Right hindlimb (tissue), 1 donor: ENCODE data around the gene TH.
"Not testable (repeated sequence)": the region's sequence is repeated elsewhere in the genome, so short reads cannot be mapped to it uniquely, and the experiment has no call there.

Experiments
- DNase-seq: peaks from one replicate; pipeline ENCODE4 v3.0.0-alpha.2; 2018

Gene TH

GRCh38 chr11:2194877-2195755, 23.5 kb upstream of the TH start:
- peak; percentile 71 for DNase-seq

- DNase-seq: not testable (repeated sequence)
Measured at GRCh38 chr11:2193888-2194595, 22.4 kb upstream of the TH start.

- no peak for DNase-seq
Measured at GRCh38 chr11:2193099-2193887, 21.7 kb upstream of the TH start.

GRCh38 chr11:2192435-2192834, 20.8 kb upstream of the TH start:
- no peak for DNase-seq

- DNase-seq: no peak
Measured at GRCh38 chr11:2191883-2192282, 20.3 kb upstream of the TH start.

- no peak for DNase-seq
Measured at GRCh38 chr11:2190657-2191471, 19.2 kb upstream of the TH start.

- no peak for DNase-seq
Measured at GRCh38 chr11:2189938-2190656, 18.5 kb upstream of the TH start.

GRCh38 chr11:2188745-2189144, 17.1 kb upstream of the TH start:
- DNase-seq: no peak

GRCh38 chr11:2187280-2187707, 15.7 kb upstream of the TH start:
- no peak for DNase-seq

- DNase-seq: no peak
Measured at GRCh38 chr11:2186669-2187279, 15.2 kb upstream of the TH start.

- no peak for DNase-seq
Measured at GRCh38 chr11:2185324-2186085, 13.9 kb upstream of the TH start.

- DNase-seq: no peak
Measured at GRCh38 chr11:2182692-2183474, 11.3 kb upstream of the TH start.

GRCh38 chr11:2182075-2182474, 10.5 kb upstream of the TH start:
- no peak for DNase-seq

- no peak for DNase-seq
Measured at GRCh38 chr11:2180789-2181370, 9.3 kb upstream of the TH start.

GRCh38 chr11:2180347-2180746, 8.7 kb upstream of the TH start:
- no peak for DNase-seq

- DNase-seq: no peak
Measured at GRCh38 chr11:2179516-2179915, 7.9 kb upstream of the TH start.

- DNase-seq: no peak
Measured at GRCh38 chr11:2178906-2179494, 7.4 kb upstream of the TH start.

GRCh38 chr11:2178055-2178773, 6.6 kb upstream of the TH start:
- DNase-seq: not testable (repeated sequence)
